NOMO-1 treated with dmso at 0.1 percent for 144 hours (cell line): ENCODE data around the gene PASD1.
"Not testable (repeated sequence)": the region's sequence is repeated elsewhere in the genome, so short reads cannot be mapped to it uniquely, and the experiment has no call there.

Experiments used
- DNase-seq: peaks from one replicate; lab custom pipeline; 2025; ENCODE audit not compliant: unreplicated experiment; lab: John Stamatoyannopoulos, UW

The PASD1 gene

DNA sequence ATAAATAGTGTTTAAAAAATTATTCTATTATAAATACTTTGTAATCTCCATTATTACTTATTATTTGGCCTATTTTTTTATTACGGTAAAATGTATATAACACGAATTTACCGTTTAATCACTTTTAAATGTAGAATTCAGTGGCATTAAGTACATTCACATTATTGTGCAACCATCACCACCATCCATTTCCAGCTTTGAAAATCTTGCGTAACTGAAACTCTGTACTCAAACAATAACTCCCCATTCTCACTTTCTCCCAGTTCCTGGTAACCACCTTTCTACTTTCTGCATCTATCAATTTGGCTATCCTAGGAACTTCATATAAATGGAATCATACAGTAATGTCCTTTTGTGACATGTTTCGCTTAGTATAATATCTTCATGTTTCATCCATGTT lies 45.7 kb downstream of the PASD1 start:
- DNase-seq = no peak

DNA sequence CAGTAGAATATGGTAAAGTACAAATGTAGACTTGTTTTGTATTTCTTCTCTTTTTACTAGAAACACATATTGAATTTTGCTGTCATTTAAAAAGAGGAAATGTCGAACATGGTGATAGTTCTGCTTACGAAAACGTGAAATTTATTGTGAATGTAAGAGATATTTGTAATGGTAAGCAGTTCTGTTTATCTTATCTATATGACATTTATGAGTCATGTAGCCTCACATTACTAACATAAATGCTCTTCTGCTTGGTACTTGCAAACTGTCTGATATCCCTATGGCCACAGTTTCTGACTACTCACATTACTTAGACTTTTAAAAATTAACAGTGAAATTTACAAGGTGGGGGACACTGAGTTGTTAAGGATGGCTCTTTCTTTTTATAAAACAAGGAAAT lies 57.9 kb downstream of the PASD1 start:
- DNase-seq = no peak

GRCh38 chrX:151624677-151625076 lies 61.2 kb downstream of the PASD1 start:
- DNase-seq = no peak

DNA sequence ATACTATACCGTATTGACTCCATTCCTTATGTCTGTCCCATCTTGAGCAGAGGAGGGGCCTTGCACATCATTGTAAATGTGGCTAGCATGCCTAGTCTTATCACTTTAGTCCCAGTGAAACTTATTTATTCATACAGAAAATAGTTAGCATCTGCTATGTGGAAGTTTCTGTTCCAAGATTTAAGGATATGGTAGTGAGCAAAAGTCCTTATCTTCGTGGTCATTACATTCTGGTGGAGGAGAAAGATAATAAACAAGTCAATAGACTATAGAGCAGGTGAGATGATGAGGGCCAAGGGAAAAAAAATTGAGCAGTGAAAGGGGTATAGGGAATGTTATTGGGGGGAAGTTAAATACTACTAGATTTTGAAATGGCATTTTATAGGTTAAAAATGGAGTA lies 68.3 kb downstream of the PASD1 start:
- no peak for DNase-seq

DNA sequence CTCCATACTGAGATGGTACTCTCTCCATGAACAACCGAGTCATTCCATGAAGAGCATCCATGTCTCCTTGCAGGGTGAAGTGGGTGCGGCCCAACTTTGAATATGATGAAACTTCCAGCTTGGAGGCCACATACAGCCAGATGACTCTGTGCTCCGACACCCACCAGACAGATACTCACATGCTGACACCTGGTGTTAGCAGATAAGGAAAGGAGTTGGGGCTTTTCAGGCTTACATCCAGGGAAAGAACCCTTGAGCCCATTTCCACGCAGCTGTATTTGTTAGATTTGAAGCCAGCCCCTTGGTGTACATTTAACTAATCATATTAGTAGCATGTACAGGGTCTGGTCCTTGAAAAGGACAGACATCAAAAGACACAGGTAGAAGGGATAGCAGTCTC lies 69.7 kb downstream of the PASD1 start:
- no peak for DNase-seq

DNA sequence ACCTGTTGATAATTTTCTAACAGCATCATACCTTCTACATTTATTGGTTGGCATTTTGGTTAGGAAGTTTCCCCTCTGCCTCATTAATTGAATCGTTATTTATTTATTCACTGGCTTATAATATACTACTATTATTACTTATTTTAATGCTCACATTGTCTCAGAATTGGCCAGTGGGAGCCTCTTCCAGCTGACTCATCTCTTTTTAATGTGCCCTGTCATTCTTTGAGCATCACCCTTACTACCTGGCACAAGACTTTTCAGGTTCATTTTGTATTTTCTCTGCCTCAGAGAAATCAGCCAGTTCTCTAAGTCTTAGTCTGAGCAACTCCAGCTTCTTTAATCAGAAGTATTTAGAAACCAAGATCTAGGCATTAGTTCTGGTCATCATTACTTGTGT lies 71.5 kb downstream of the PASD1 start:
- no peak for DNase-seq

GRCh38 chrX:151641564-151641963 lies 78.1 kb downstream of the PASD1 start:
- no peak for DNase-seq

DNA sequence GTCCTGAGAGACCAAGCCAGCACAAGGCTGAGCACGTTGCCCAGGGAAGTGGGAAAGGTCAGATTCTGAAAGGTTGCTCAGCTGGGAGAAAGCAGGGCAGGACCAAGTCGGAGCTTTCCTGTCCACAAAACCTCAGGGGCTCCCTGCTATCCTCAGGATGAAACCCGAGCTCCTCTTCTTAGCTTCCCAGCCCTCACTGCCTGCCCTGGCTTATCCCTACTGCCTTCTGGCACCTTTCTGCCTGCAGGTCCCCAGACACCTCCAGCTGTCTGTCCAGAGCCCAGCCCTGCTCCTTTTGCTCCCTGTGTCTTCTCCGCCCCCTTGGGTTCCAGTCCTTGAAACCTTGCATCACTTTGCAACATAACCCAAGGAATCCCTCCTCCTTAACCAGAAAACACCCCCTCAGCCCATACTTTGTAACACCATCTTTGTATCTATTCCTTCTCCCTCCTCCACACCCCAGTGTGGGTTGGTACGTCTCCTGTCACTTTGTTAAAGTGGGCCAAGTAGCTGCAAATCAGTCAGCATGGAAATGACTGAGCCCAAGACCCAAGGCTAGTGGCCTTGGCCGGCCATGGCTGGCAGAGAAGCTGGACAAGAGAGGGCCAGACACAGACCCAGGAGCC lies 111.8 kb downstream of the PASD1 start:
- DNase-seq = no peak

GRCh38 chrX:151676196-151676595 lies 112.7 kb downstream of the PASD1 start:
- no peak for DNase-seq

- no peak for DNase-seq
These were observed 116.4 kb downstream of the PASD1 start for GRCh38 chrX:151679798-151680402.

DNA sequence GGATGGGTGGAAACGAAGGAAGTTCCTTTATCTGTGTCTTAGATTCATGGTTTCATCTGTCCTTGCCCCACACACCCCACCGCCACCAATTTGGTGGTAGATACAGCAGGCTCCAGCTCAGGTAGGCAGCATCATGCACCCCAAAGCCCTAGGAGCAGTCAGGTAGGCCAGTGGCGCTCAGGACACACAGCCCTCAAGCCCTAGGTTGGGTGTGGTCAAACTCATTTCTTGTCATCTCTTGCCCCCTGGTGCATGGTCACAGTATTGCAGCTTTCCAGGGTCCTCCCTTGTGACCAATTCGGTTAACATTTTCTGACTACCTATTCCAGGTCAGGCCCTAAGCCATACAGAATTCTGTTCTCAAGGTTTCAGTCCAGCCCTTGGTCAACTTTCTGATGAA lies 117.3 kb downstream of the PASD1 start:
- peak; percentile 6 for DNase-seq

DNA sequence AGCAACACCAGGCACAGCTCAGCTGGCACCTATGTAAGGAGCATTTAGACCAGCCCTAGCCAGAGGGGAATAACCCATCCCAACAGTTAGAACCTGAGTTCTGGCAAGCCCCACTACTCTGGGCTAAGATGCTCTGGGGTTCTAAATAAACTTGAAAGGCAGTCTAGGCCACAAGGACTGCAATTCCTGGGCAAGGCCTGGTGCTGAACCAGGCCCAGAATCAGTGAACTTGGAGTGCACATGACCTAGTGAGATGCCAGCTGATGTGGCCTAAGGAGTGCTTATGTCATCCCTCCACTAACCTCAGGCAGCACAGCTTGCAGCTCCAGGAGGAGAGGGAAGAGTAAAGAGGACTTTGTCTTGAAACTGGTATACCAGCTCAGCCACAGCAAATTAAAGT lies 124.2 kb downstream of the PASD1 start:
- DNase-seq = no peak

GRCh38 chrX:151688695-151689094 lies 125.2 kb downstream of the PASD1 start:
- no peak for DNase-seq

DNA sequence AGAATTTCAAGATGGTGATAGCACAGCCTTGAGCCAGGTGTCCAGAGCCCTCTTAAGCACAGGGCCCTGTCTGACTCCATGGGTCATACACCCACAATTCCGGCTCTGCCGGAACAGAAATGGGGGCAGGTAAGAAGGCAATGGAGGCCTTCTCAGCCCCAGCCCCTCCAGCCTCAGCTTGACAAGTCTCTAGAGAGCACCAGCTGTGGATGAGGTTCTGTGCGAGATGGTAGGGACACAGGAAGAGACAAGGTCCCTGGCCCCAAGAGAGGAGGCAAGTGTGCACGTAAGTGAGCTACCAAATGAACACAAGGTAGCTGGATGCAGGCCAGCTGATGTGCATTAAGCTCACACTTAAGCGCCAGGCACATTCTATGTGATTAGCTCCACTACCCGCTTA lies 129.3 kb downstream of the PASD1 start:
- DNase-seq = no peak

- DNase-seq = no peak
These were observed 130.6 kb downstream of the PASD1 start for GRCh38 chrX:151694121-151694520.

DNA sequence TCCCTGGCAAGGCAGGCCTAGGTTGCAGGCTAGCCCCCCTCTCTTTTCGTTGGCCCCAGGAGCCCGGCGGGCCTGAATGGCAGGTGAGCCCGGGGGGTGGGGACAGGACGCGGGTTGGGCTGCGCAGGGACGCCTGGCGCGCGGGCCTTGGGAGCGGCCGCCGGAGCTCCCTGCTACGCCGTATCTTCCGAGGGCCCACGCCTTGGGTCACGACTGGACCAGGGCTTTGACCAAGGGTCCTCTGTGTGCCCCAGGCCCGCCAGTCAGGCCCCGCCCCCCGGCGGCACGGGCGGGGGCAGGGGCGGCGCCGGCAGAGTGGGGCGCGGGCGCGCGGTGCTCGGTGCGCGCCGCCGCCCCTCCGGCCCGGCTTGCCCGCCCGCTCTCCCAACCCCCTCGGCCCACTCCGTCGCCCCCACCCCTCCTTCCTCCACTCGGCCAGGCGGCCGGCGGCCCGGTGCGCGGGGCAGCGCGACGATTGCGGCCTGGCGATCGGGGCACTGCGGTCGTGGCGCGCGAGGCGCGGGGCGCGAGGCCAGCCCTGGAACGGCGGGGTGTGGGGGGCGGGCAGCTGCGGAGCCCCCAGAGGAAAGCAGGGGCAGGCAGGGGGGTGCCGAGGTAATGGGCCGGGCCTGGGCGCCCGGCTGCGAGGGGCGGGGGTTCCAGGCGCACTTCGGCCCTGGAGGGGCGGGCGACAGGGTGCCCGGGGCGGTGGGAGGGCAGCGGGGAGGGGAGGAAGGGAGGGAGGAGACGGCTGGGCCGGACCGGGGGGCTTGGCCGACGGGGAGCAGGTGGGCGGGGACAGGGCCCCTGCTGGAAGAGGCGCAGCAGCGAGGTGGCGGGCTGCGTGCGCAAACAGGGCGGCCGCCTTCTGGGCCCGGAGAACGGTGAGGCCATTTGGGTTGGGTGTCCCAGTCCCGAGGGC lies 131.4 kb downstream of the PASD1 start, which contains the start of gene PRRG3:
PRRG3 (plus strand) TSS at position 798 of the 922 bp plus-strand sequence. CDS start 3,357 bp downstream, outside the sequence.
- DNase-seq = no peak

DNA sequence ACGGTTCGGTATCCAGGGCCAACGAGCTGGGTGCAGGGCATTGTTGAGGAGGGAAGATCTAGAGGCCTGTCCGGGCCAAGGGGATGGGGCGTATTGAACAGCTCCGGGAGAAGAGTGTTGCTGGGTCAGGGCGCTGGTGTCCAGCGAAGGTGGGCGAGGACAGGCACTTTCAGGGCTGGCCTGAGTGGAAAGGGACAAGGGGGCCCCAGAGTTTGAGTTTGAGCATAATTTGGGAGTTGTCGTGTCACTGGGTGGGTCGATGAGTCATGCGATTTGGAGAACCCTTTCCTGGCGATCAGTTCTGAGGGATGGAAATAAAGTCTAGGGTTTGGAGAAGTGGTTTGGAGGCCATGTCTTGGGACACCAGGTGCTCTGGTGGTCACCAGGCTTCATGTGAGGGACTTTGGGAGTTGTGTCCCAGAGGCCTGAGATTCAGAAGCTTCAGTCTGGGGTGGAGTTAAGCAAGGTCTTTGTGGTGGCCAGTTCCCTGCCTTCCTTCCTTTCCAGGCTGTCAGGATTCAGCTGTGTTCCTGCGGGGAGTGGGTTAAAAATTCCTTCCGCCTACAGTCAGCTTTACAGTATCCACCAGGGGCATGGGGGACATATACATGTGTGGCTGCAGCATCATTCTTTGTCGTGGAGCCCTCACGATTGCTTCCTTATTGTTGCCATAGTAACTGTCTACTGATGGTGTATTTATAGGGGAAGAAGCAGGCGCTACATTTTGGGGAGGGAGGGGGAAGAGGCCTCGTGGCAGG lies 132.3 kb downstream of the PASD1 start:
- DNase-seq = no peak

GRCh38 chrX:151697082-151697481 lies 133.6 kb downstream of the PASD1 start:
- not testable (repeated sequence) for DNase-seq

- no peak for DNase-seq
These were observed 134.0 kb downstream of the PASD1 start for GRCh38 chrX:151697522-151697921.

- no peak for DNase-seq
These were observed 135.0 kb downstream of the PASD1 start for GRCh38 chrX:151698485-151698884.

GRCh38 chrX:151699746-151700145 lies 136.3 kb downstream of the PASD1 start:
- no peak for DNase-seq
